H9 (cell line): ENCODE measurements around the gene SPTBN4. TPM values are rescaled to one million over a fixed set of nuclear protein-coding genes. Genes with fewer than 3 reads are reported as not detected.

Source experiments
- DNase-seq: peaks from one replicate; pipeline ENCODE4 v3.0.0-alpha.2; 2017
- H2AFZ ChIP-seq: one replicate; pipeline ENCODE4 v1.6.1; 2013; ENCODE audit warnings: mild to moderate bottlenecking, low read length, control low read depth, moderate library complexity
- H2AK5ac ChIP-seq: 2 replicates; pipeline ENCODE4 v1.6.1; 2013; ENCODE audit warnings: low read length, control low read depth, mixed read lengths; ENCODE audit not compliant: insufficient read length
- H2BK120ac ChIP-seq: one replicate; pipeline ENCODE4 v1.6.1; 2013; ENCODE audit warnings: low read depth, mild to moderate bottlenecking, low read length, control low read depth, inconsistent platforms; ENCODE audit not compliant: poor library complexity, severe bottlenecking
- H2BK12ac ChIP-seq: 2 replicates; pipeline ENCODE4 v1.6.1; 2013; ENCODE audit warnings: low read length, control low read depth, mixed read lengths, low read depth; ENCODE audit not compliant: insufficient read length
- H2BK15ac ChIP-seq: 2 replicates; pipeline ENCODE4 v1.6.1; 2013; ENCODE audit warnings: low read depth, low read length, control low read depth
- H2BK20ac ChIP-seq: one replicate; pipeline ENCODE4 v1.6.1; 2013; ENCODE audit warnings: low read depth, mild to moderate bottlenecking, low read length, control low read depth, inconsistent platforms; ENCODE audit not compliant: poor library complexity, severe bottlenecking
- H2BK5ac ChIP-seq: 2 replicates; pipeline ENCODE4 v1.6.1; 2013; ENCODE audit warnings: low read length, control low read depth, mixed read lengths; ENCODE audit not compliant: insufficient read length
- H3K14ac ChIP-seq: 2 replicates; pipeline ENCODE4 v1.6.1; 2013; ENCODE audit warnings: low read length, control low read depth; ENCODE audit not compliant: insufficient read depth
- H3K18ac ChIP-seq: 2 replicates; pipeline ENCODE4 v1.6.1; 2013; ENCODE audit warnings: low read depth, mild to moderate bottlenecking, mixed read lengths, low read length, control low read depth; ENCODE audit not compliant: insufficient read length
- H3K23ac ChIP-seq: 2 replicates; pipeline ENCODE4 v1.6.1; 2013; ENCODE audit warnings: low read length, control low read depth, mixed read lengths, low read depth; ENCODE audit not compliant: insufficient read length
- H3K23me2 ChIP-seq: 2 replicates; pipeline ENCODE4 v1.6.1; 2013; ENCODE audit warnings: low read depth, mild to moderate bottlenecking, mixed read lengths, low read length, control low read depth; ENCODE audit not compliant: insufficient read length, poor library complexity, severe bottlenecking
- H3K27ac ChIP-seq: 2 replicates; pipeline ENCODE4 v1.5.1; 2013; ENCODE audit warnings: low read length, control low read depth, mixed read lengths, low read depth; ENCODE audit not compliant: insufficient read length
- H3K27me3 ChIP-seq: 2 replicates; pipeline ENCODE4 v1.6.1; 2013; ENCODE audit warnings: low read length, control low read depth, inconsistent platforms; ENCODE audit not compliant: insufficient read depth
- H3K4ac ChIP-seq: 2 replicates; pipeline ENCODE4 v1.6.1; 2013; ENCODE audit warnings: low read depth, mild to moderate bottlenecking, control low read depth, inconsistent platforms, low read length, moderate library complexity
- H3K4me1 ChIP-seq: 2 replicates; pipeline ENCODE4 v1.6.1; 2013; ENCODE audit warnings: low read length, control low read depth, inconsistent platforms; ENCODE audit not compliant: insufficient read depth
- H3K4me2 ChIP-seq: 2 replicates; pipeline ENCODE4 v1.6.1; 2013; ENCODE audit warnings: low read length, control low read depth, mixed read lengths; ENCODE audit not compliant: insufficient read length, insufficient read depth
- H3K56ac ChIP-seq: 2 replicates; pipeline ENCODE4 v1.6.1; 2013; ENCODE audit warnings: low read depth, mild to moderate bottlenecking, mixed read lengths, low read length, control low read depth; ENCODE audit not compliant: insufficient read length
- H3K79me1 ChIP-seq: 2 replicates; pipeline ENCODE4 v1.6.1; 2013; ENCODE audit warnings: low read depth, mild to moderate bottlenecking, moderate library complexity, low read length, control low read depth, inconsistent platforms; ENCODE audit not compliant: insufficient read depth, poor library complexity, severe bottlenecking
- H3K79me2 ChIP-seq: 2 replicates; pipeline ENCODE4 v1.6.1; 2013; ENCODE audit warnings: low read length, control low read depth, inconsistent platforms; ENCODE audit not compliant: insufficient read depth
- H3K9ac ChIP-seq: 2 replicates; pipeline ENCODE4 v1.6.1; 2013; ENCODE audit warnings: low read length, control low read depth, mixed read lengths; ENCODE audit not compliant: insufficient read length; ENCODE audit errors: extremely low read depth
- H3K9me3 ChIP-seq: one replicate; pipeline ENCODE4 v1.6.1; 2013; ENCODE audit warnings: low read depth, low read length, inconsistent platforms; ENCODE audit not compliant: control insufficient read depth
- H3T11ph ChIP-seq: one replicate; pipeline ENCODE4 v1.6.1; 2013; ENCODE audit warnings: mild to moderate bottlenecking, low read length, control low read depth, inconsistent platforms
- H4K20me1 ChIP-seq: one replicate; pipeline ENCODE4 v1.6.1; 2013; ENCODE audit not compliant: control insufficient read depth, insufficient read length, insufficient read depth
- H4K5ac ChIP-seq: 2 replicates; pipeline ENCODE4 v1.6.1; 2013; ENCODE audit warnings: low read depth, mild to moderate bottlenecking, mixed read lengths, low read length, control low read depth; ENCODE audit not compliant: insufficient read length
- H4K8ac ChIP-seq: replicated peaks from 2 replicates; pipeline ENCODE4 v1.6.1; 2013; ENCODE audit warnings: low read length, control low read depth, mixed read lengths, low read depth; ENCODE audit not compliant: insufficient read length
- H4K91ac ChIP-seq: 2 replicates; pipeline ENCODE4 v1.6.1; 2013; ENCODE audit warnings: low read depth, mild to moderate bottlenecking, moderate library complexity, mixed read lengths, low read length, control low read depth; ENCODE audit not compliant: insufficient read length
- H3K27ac Mint-ChIP-seq, 3 experiments: 2 replicates in 2 of 3; 3 replicates in 1 of 3; pipeline ENCODE4 v1.8.0; 2020 to 2021; ENCODE audit warnings: mixed read lengths in 3 of 3, mild to moderate bottlenecking in 1 of 3, moderate library complexity in 1 of 3
- H3K27me3 Mint-ChIP-seq: 2 replicates; pipeline ENCODE4 v1.8.0; 2021; ENCODE audit warnings: low read depth, mild to moderate bottlenecking, moderate library complexity, mixed read lengths
- H3K36me3 Mint-ChIP-seq, 3 experiments: 2 replicates in 2 of 3; 3 replicates in 1 of 3; pipeline ENCODE4 v1.8.0; 2020 to 2021; ENCODE audit warnings: low read depth in 3 of 3, mixed read lengths in 3 of 3; ENCODE audit not compliant: insufficient read depth in 1 of 3
- H3K4me1 Mint-ChIP-seq, 2 experiments: 2 replicates each; pipeline ENCODE4 v1.8.0; 2020; ENCODE audit warnings: mixed read lengths in 2 of 2
- H3K4me3 Mint-ChIP-seq, 2 experiments: 2 replicates in 1 of 2; 3 replicates in 1 of 2; pipeline ENCODE4 v1.8.0; 2020 to 2021; ENCODE audit warnings: mild to moderate bottlenecking in 2 of 2, mixed read lengths in 2 of 2, moderate library complexity in 1 of 2
- H3K9me3 Mint-ChIP-seq, 2 experiments: 2 replicates in 1 of 2; 3 replicates in 1 of 2; pipeline ENCODE4 v1.8.0; 2020; ENCODE audit warnings: mild to moderate bottlenecking in 2 of 2, mixed read lengths in 2 of 2, moderate library complexity in 1 of 2
- WGBS: extraction: QIAGEN DNeasy Blood & Tissue Kit; methylation state at CpG from one replicate; pipeline ENCODE4 v1.1.7; 2013; ENCODE audit warnings: missing lambda C conversion rate, low lambda C conversion rate, mixed read lengths; ENCODE audit not compliant: insufficient read length; ENCODE audit errors: extremely low coverage; 5-methylcytosine and 5-hydroxymethylcytosine counted together
- total RNA-seq: library from RNA; stranded (reverse); gene quantifications from 2 replicates; pipeline ENCODE4 v1.2.1, GENCODE V29; 2021
- TF ChIP-seq, protein P1 (sequence below): fragments of 200-600 bp; sonication (generic); conservative IDR thresholded peaks from 3 replicates; pipeline ENCODE4 v1.8.0; 2021; ENCODE audit warnings: antibody characterized with exemption, mild to moderate bottlenecking

SPTBN4 gene
- total RNA-seq, 1 experiment from 2014 or later: 2.9 TPM

DNA sequence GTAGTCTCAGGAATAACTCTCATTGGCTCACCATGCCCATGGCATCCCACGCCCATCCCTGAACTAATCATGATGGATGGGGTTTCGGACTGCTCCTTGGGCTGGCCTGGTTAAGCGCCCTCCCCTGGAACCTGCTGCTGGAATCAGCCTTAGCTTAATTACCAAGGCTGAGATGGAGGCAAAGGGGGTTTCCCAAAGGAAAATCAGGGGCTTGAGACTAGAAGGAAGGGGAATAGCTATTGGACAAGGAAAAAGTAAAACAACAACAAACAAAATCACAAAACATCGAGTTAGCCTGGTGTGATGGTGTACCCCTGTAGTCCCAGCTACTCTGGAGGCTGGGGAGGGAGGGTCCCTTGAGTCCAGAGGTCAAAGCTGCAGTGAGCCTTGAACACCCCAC lies 84.2 kb downstream of the SPTBN4 start:
- no peak overlapping the region for H3K4ac ChIP-seq
- no peaks in the 10 kb centered on the region for H3K9me3 ChIP-seq
- no peak overlapping the region for H2BK120ac ChIP-seq
- no peak overlapping the region for H3K18ac ChIP-seq
- no peak overlapping the region for H4K91ac ChIP-seq
- H3K4me2 ChIP-seq: no peak overlapping the region
- H3K27me3 ChIP-seq: peaks cover 4% of the 10 kb centered on the region; the same call in 1 of the 2 replicates
- H2BK5ac ChIP-seq: no peak overlapping the region
- Mint-ChIP-seq H3K27me3 (peaks cover 78% of the 10 kb centered on the region), H3K36me3 (peaks cover 0 to 1% (median 0%) of the 10 kb centered on the region in 3 experiments; a peak in 1 of 7 replicates), H3K27ac (no peak overlapping the region), H3K4me1 (peaks cover 10 to 32% of the 10 kb centered on the region in 2 experiments), H3K4me3 (no peak overlapping the region), H3K9me3 (peaks cover 8 to 9% of the 10 kb centered on the region in 2 experiments; a peak in 4 of 5 replicates)
- no peak overlapping the region for H3K27ac ChIP-seq
- no peak overlapping the region for H2BK15ac ChIP-seq
- H3K56ac ChIP-seq: no peak overlapping the region
- no peaks in the 10 kb centered on the region for H4K20me1 ChIP-seq
- no peak overlapping the region for H2BK20ac ChIP-seq
- DNase-seq: no peak
- H3T11ph ChIP-seq: no peak overlapping the region
- no CpG with 5 or more reads among the region's 4 CpGs for WGBS
- H4K5ac ChIP-seq: no peak overlapping the region
- H4K8ac ChIP-seq: no peak overlapping the region
- H2AFZ ChIP-seq: no peak overlapping the region
- TF ChIP-seq, protein P1, sequence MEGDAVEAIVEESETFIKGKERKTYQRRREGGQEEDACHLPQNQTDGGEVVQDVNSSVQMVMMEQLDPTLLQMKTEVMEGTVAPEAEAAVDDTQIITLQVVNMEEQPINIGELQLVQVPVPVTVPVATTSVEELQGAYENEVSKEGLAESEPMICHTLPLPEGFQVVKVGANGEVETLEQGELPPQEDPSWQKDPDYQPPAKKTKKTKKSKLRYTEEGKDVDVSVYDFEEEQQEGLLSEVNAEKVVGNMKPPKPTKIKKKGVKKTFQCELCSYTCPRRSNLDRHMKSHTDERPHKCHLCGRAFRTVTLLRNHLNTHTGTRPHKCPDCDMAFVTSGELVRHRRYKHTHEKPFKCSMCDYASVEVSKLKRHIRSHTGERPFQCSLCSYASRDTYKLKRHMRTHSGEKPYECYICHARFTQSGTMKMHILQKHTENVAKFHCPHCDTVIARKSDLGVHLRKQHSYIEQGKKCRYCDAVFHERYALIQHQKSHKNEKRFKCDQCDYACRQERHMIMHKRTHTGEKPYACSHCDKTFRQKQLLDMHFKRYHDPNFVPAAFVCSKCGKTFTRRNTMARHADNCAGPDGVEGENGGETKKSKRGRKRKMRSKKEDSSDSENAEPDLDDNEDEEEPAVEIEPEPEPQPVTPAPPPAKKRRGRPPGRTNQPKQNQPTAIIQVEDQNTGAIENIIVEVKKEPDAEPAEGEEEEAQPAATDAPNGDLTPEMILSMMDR: no peak
- H3K9ac ChIP-seq: no peak overlapping the region
- H3K23ac ChIP-seq: no peak overlapping the region
- H3K14ac ChIP-seq: no peak overlapping the region
- H3K79me2 ChIP-seq: no peaks in the 10 kb centered on the region
- H3K79me1 ChIP-seq: no peaks in the 10 kb centered on the region
- H3K4me1 ChIP-seq: no peaks in the 10 kb centered on the region
- no peak overlapping the region for H2BK12ac ChIP-seq
- no peak overlapping the region for H2AK5ac ChIP-seq
- peaks cover 5% of the 10 kb centered on the region for H3K23me2 ChIP-seq
